Ishikawa (cell line): ENCODE results near the gene RAB1B.

ENCODE experiments used
- CEBPB ChIP-seq: IDR thresholded peaks from 2 replicates; pipeline ENCODE4 v1.6.1; 2012
- CREB1 ChIP-seq: IDR thresholded peaks from 2 replicates; pipeline ENCODE4 v1.6.1; 2012; ENCODE audit warnings: low read depth
- EGR1 ChIP-seq: IDR thresholded peaks from 2 replicates; pipeline ENCODE4 v1.6.1; 2012
- EP300 ChIP-seq: IDR thresholded peaks from 2 replicates; pipeline ENCODE4 v1.6.1; 2012; ENCODE audit warnings: borderline replicate concordance
- FOXM1 ChIP-seq: IDR thresholded peaks from 2 replicates; pipeline ENCODE4 v1.6.1; 2012; ENCODE audit warnings: low read depth, borderline replicate concordance
- MAX ChIP-seq: IDR thresholded peaks from 2 replicates; pipeline ENCODE4 v1.6.1; 2012
- NFIC ChIP-seq: IDR thresholded peaks from 2 replicates; pipeline ENCODE4 v1.6.1; 2012
- RAD21 ChIP-seq: IDR thresholded peaks from 2 replicates; pipeline ENCODE4 v1.6.1; 2012; ENCODE audit warnings: low read depth
- REST ChIP-seq: IDR thresholded peaks from 2 replicates; pipeline ENCODE4 v1.6.1; 2012; ENCODE audit warnings: low read depth, mild to moderate bottlenecking
- TAF1 ChIP-seq: IDR thresholded peaks from 2 replicates; pipeline ENCODE4 v1.6.1; 2012; ENCODE audit warnings: low read depth, mild to moderate bottlenecking
- TCF12 ChIP-seq: IDR thresholded peaks from 2 replicates; pipeline ENCODE4 v1.6.1; 2012; ENCODE audit warnings: low read depth
- TEAD4 ChIP-seq: IDR thresholded peaks from 2 replicates; pipeline ENCODE4 v1.6.1; 2012
- USF1 ChIP-seq: IDR thresholded peaks from 2 replicates; pipeline ENCODE4 v1.6.1; 2012
- YY1 ChIP-seq: IDR thresholded peaks from 2 replicates; pipeline ENCODE4 v1.6.1; 2012; ENCODE audit warnings: low read depth
- ZBTB7A ChIP-seq: IDR thresholded peaks from 2 replicates; pipeline ENCODE4 v1.6.1; 2012; ENCODE audit warnings: low read depth

RAB1B gene

GRCh38 chr11:66232769-66233168, 35.7 kb upstream of the RAB1B start:
- no peak for TF ChIP-seq EGR1
- TF ChIP-seq CREB1 = no peak
- no peak for TF ChIP-seq TAF1
- no peak for TF ChIP-seq YY1
- no peak for TF ChIP-seq USF1
- TF ChIP-seq EP300 = no peak
- TF ChIP-seq TEAD4 = no peak
- no peak for TF ChIP-seq REST
- TF ChIP-seq NFIC = no peak
- TF ChIP-seq FOXM1 = no peak
- TF ChIP-seq TCF12 = no peak
- no peak for TF ChIP-seq ZBTB7A
- TF ChIP-seq MAX = no peak
- no peak for TF ChIP-seq CEBPB
- TF ChIP-seq RAD21 = no peak

GRCh38 chr11:66233301-66233700, 35.1 kb upstream of the RAB1B start:
- TF ChIP-seq TAF1 = no peak
- TF ChIP-seq EP300 = no peak
- TF ChIP-seq RAD21 = no peak
- TF ChIP-seq REST = no peak
- TF ChIP-seq FOXM1 = no peak
- TF ChIP-seq USF1 = no peak
- no peak for TF ChIP-seq EGR1
- no peak for TF ChIP-seq MAX
- no peak for TF ChIP-seq YY1

GRCh38 chr11:66235141-66235540, 33.3 kb upstream of the RAB1B start:
- TF ChIP-seq ZBTB7A (no peak), REST (no peak), FOXM1 (no peak), TCF12 (no peak), TEAD4 (no peak), MAX (no peak), EGR1 (no peak), EP300 (no peak), TAF1 (no peak), USF1 (no peak), CEBPB (no peak), CREB1 (no peak), NFIC (no peak), RAD21 (no peak)

- TF ChIP-seq RAD21 (no peak), MAX (no peak), REST (no peak), EP300 (no peak)
Observed at GRCh38 chr11:66237867-66238266, 30.6 kb upstream of the RAB1B start.
